Measurements from ENCODE around the gene CAPN2.
"Not testable (repeated sequence)": the region's sequence is repeated elsewhere in the genome, so short reads cannot be mapped to it uniquely, and the experiment has no call there.

Gene CAPN2

GRCh38 chr1:223736638-223737037 is 24.3 kb downstream of the CAPN2 start:
- not testable (repeated sequence) for H3K36me3 ChIP-seq (ENCODE audit: insufficient read depth, low read length); H3K4me3 ChIP-seq (ENCODE audit: low read depth in 1 of 2, low read length in 2 of 2); H3K9ac ChIP-seq (ENCODE audit: low read length); H3K9me3 ChIP-seq (ENCODE audit: low read length); H3K27ac ChIP-seq (ENCODE audit: low read depth, low read length); H3K27me3 ChIP-seq (ENCODE audit: control insufficient read depth in 1 of 2, insufficient read depth in 2 of 2, low read length in 2 of 2)
- peaks cover 33% of the 10 kb centered on the region for H3K4me1 ChIP-seq (ENCODE audit: insufficient read depth, low read length)

- Histone ChIP-seq H3K27ac (ENCODE audit: low read depth, low read length) (no peak overlapping the region), H3K9ac (ENCODE audit: low read length) (no peak overlapping the region)
Observed at GRCh38 chr1:223737342-223737741, 25.0 kb downstream of the CAPN2 start.

GRCh38 chr1:223738465-223739365 is 26.4 kb downstream of the CAPN2 start:
- peaks cover 20% of the 10 kb centered on the region for H3K4me1 ChIP-seq (ENCODE audit: insufficient read depth, low read length)
- no peaks in the 10 kb centered on the region for H3K27me3 ChIP-seq (ENCODE audit: control insufficient read depth in 1 of 2, insufficient read depth in 2 of 2, low read length in 2 of 2)
- H3K9me3 ChIP-seq (ENCODE audit: low read length) = no peaks in the 10 kb centered on the region
- peaks cover 7% of the 10 kb centered on the region for H3K36me3 ChIP-seq (ENCODE audit: insufficient read depth, low read length)
- no peak overlapping the region for H3K9ac ChIP-seq (ENCODE audit: low read length)
- no peak overlapping the region for H3K27ac ChIP-seq (ENCODE audit: low read depth, low read length)
- H3K4me3 ChIP-seq (ENCODE audit: low read depth in 1 of 2, low read length in 2 of 2) = no peak overlapping the region

More at GRCh38 chr1:223737342-223737741, 25.0 kb downstream of the CAPN2 start:
- H3K36me3 ChIP-seq (ENCODE audit: insufficient read depth, low read length) = peaks cover 7% of the 10 kb centered on the region
- no peak overlapping the region for H3K4me3 ChIP-seq (ENCODE audit: low read depth in 1 of 2, low read length in 2 of 2)
- H3K27me3 ChIP-seq (ENCODE audit: control insufficient read depth in 1 of 2, insufficient read depth in 2 of 2, low read length in 2 of 2) = no peaks in the 10 kb centered on the region
- H3K4me1 ChIP-seq (ENCODE audit: insufficient read depth, low read length) = peaks cover 32% of the 10 kb centered on the region
- H3K9me3 ChIP-seq (ENCODE audit: low read length) = no peaks in the 10 kb centered on the region

- H3K9ac ChIP-seq (ENCODE audit: low read length) = no peak overlapping the region
- H3K36me3 ChIP-seq (ENCODE audit: insufficient read depth, low read length) = peaks cover 11% of the 10 kb centered on the region
Observed at GRCh38 chr1:223739366-223740037, 27.2 kb downstream of the CAPN2 start.

GRCh38 chr1:223740038-223740736 is 27.8 kb downstream of the CAPN2 start:
- H3K9me3 ChIP-seq (ENCODE audit: low read length); H3K4me3 ChIP-seq (ENCODE audit: low read depth in 1 of 2, low read length in 2 of 2); H3K27ac ChIP-seq (ENCODE audit: low read depth, low read length); H3K27me3 ChIP-seq (ENCODE audit: control insufficient read depth in 1 of 2, insufficient read depth in 2 of 2, low read length in 2 of 2); H3K9ac ChIP-seq (ENCODE audit: low read length): not testable (repeated sequence)
- Histone ChIP-seq H3K36me3 (ENCODE audit: insufficient read depth, low read length) (peaks cover 11% of the 10 kb centered on the region), H3K4me1 (ENCODE audit: insufficient read depth, low read length) (peaks cover 18% of the 10 kb centered on the region)

More at GRCh38 chr1:223739366-223740037, 27.2 kb downstream of the CAPN2 start:
- H3K27me3 ChIP-seq (ENCODE audit: control insufficient read depth in 1 of 2, insufficient read depth in 2 of 2, low read length in 2 of 2) = no peaks in the 10 kb centered on the region
- H3K9me3 ChIP-seq (ENCODE audit: low read length) = no peaks in the 10 kb centered on the region
- peaks cover 18% of the 10 kb centered on the region for H3K4me1 ChIP-seq (ENCODE audit: insufficient read depth, low read length)
- no peak overlapping the region for H3K4me3 ChIP-seq (ENCODE audit: low read depth in 1 of 2, low read length in 2 of 2)
- no peak overlapping the region for H3K27ac ChIP-seq (ENCODE audit: low read depth, low read length)

- Histone ChIP-seq H3K9ac (ENCODE audit: low read length) (no peak overlapping the region), H3K27me3 (ENCODE audit: control insufficient read depth in 1 of 2, insufficient read depth in 2 of 2, low read length in 2 of 2) (no peaks in the 10 kb centered on the region), H3K27ac (ENCODE audit: low read depth, low read length) (no peak overlapping the region), H3K36me3 (ENCODE audit: insufficient read depth, low read length) (peaks cover 15% of the 10 kb centered on the region), H3K9me3 (ENCODE audit: low read length) (no peaks in the 10 kb centered on the region), H3K4me3 (ENCODE audit: low read depth in 1 of 2, low read length in 2 of 2) (no peak overlapping the region), H3K4me1 (ENCODE audit: insufficient read depth, low read length) (peaks cover 18% of the 10 kb centered on the region)
Observed at GRCh38 chr1:223741861-223742260, 29.5 kb downstream of the CAPN2 start.

GRCh38 chr1:223742856-223743517 is 30.6 kb downstream of the CAPN2 start:
- Histone ChIP-seq H3K9me3 (ENCODE audit: low read length) (no peaks in the 10 kb centered on the region), H3K4me1 (ENCODE audit: insufficient read depth, low read length) (peaks cover 23% of the 10 kb centered on the region), H3K36me3 (ENCODE audit: insufficient read depth, low read length) (peaks cover 23% of the 10 kb centered on the region), H3K27me3 (ENCODE audit: control insufficient read depth in 1 of 2, insufficient read depth in 2 of 2, low read length in 2 of 2) (no peaks in the 10 kb centered on the region), H3K9ac (ENCODE audit: low read length) (no peak overlapping the region), H3K27ac (ENCODE audit: low read depth, low read length) (no peak overlapping the region), H3K4me3 (ENCODE audit: low read depth in 1 of 2, low read length in 2 of 2) (no peak overlapping the region)

GRCh38 chr1:223745731-223746130 is 33.4 kb downstream of the CAPN2 start:
- no peak overlapping the region for H3K4me3 ChIP-seq (ENCODE audit: low read depth in 1 of 2, low read length in 2 of 2)
- peaks cover 13% of the 10 kb centered on the region for H3K4me1 ChIP-seq (ENCODE audit: insufficient read depth, low read length)
- no peak overlapping the region for H3K9ac ChIP-seq (ENCODE audit: low read length)
- peaks cover 20% of the 10 kb centered on the region for H3K36me3 ChIP-seq (ENCODE audit: insufficient read depth, low read length)
- H3K9me3 ChIP-seq (ENCODE audit: low read length) = no peaks in the 10 kb centered on the region
- no peak overlapping the region for H3K27ac ChIP-seq (ENCODE audit: low read depth, low read length)
- no peaks in the 10 kb centered on the region for H3K27me3 ChIP-seq (ENCODE audit: control insufficient read depth in 1 of 2, insufficient read depth in 2 of 2, low read length in 2 of 2)

GRCh38 chr1:223747838-223748335 is 35.5 kb downstream of the CAPN2 start:
- H3K4me3 ChIP-seq (ENCODE audit: low read depth in 1 of 2, low read length in 2 of 2) = peak overlapping the region in 1 of 2 donors; percentile 62
- H3K9ac ChIP-seq (ENCODE audit: low read length) = peak overlapping the region; percentile 22
- peaks cover 41% of the 10 kb centered on the region for H3K36me3 ChIP-seq (ENCODE audit: insufficient read depth, low read length)
- peaks cover 13% of the 10 kb centered on the region for H3K4me1 ChIP-seq (ENCODE audit: insufficient read depth, low read length)
- no peaks in the 10 kb centered on the region for H3K27me3 ChIP-seq (ENCODE audit: control insufficient read depth in 1 of 2, insufficient read depth in 2 of 2, low read length in 2 of 2)
- H3K9me3 ChIP-seq (ENCODE audit: low read length) = no peaks in the 10 kb centered on the region
- H3K27ac ChIP-seq (ENCODE audit: low read depth, low read length) = no peak overlapping the region

- peaks cover 13% of the 10 kb centered on the region for H3K4me1 ChIP-seq (ENCODE audit: insufficient read depth, low read length)
- peak overlapping the region; percentile 22 for H3K9ac ChIP-seq (ENCODE audit: low read length)
- H3K27me3 ChIP-seq (ENCODE audit: control insufficient read depth in 1 of 2, insufficient read depth in 2 of 2, low read length in 2 of 2) = no peaks in the 10 kb centered on the region
- H3K4me3 ChIP-seq (ENCODE audit: low read depth in 1 of 2, low read length in 2 of 2) = peak overlapping the region; percentile 41 to 62
- H3K27ac ChIP-seq (ENCODE audit: low read depth, low read length) = peak overlapping the region; percentile 40
- H3K9me3 ChIP-seq (ENCODE audit: low read length) = no peaks in the 10 kb centered on the region
- H3K36me3 ChIP-seq (ENCODE audit: insufficient read depth, low read length) = peaks cover 46% of the 10 kb centered on the region
Observed at GRCh38 chr1:223748405-223748772, 36.0 kb downstream of the CAPN2 start.
